Retinal pigment epithelial cell (primary cell): Measurements from ENCODE around the gene ATP5PO.

Experiments used
- DNase-seq: peaks from one replicate; pipeline ENCODE4 v3.0.0-alpha.2; 2010; ENCODE audit warnings: low read depth
- H3K4me3 ChIP-seq: 2 replicates; pipeline ENCODE4 v1.5.1; 2011; ENCODE audit warnings: mild to moderate bottlenecking, low read length, control low read depth, moderate library complexity
- CTCF ChIP-seq: conservative IDR thresholded peaks from 2 replicates; pipeline ENCODE4 v1.5.1; 2011; ENCODE audit warnings: low read depth, low read length, control low read depth, inconsistent platforms

The ATP5PO gene

GRCh38 chr21:33880626-33881025 is 35.0 kb downstream of the ATP5PO start:
- no peak for DNase-seq
- TF ChIP-seq CTCF, result no peak
- H3K4me3 ChIP-seq, result no peak overlapping the region

- TF ChIP-seq CTCF, result no peak
- no peak for DNase-seq
- no peak overlapping the region for H3K4me3 ChIP-seq
These were observed 36.8 kb downstream of the ATP5PO start for GRCh38 chr21:33878824-33879223.

- no peak overlapping the region for H3K4me3 ChIP-seq
- no peak for DNase-seq
- no peak for TF ChIP-seq CTCF
These were observed 40.4 kb downstream of the ATP5PO start for GRCh38 chr21:33875026-33875695.

- no peak for TF ChIP-seq CTCF
- DNase-seq, result no peak
- H3K4me3 ChIP-seq, result no peak overlapping the region
These were observed 41.4 kb downstream of the ATP5PO start for GRCh38 chr21:33874161-33874560.

GRCh38 chr21:33872881-33873515 is 42.6 kb downstream of the ATP5PO start:
- no peak for TF ChIP-seq CTCF
- no peak for DNase-seq
- H3K4me3 ChIP-seq, result no peak overlapping the region

- no peak for TF ChIP-seq CTCF
- no peak for DNase-seq
These were observed 44.4 kb downstream of the ATP5PO start for GRCh38 chr21:33871171-33871570.

GRCh38 chr21:33870768-33871167 is 44.8 kb downstream of the ATP5PO start:
- no peak for DNase-seq
- TF ChIP-seq CTCF, result no peak
- no peak overlapping the region for H3K4me3 ChIP-seq

More at GRCh38 chr21:33871171-33871570, 44.4 kb downstream of the ATP5PO start:
- H3K4me3 ChIP-seq, result no peak overlapping the region
